NT2/D1 (cell line): ENCODE data around the gene ENO1.

Experiments used
- YY1 ChIP-seq: IDR thresholded peaks from 2 replicates; pipeline ENCODE4 v1.6.1; 2011; ENCODE audit not compliant: insufficient read length, insufficient read depth
- ZNF274 ChIP-seq: IDR thresholded peaks from 2 replicates; pipeline ENCODE4 v1.6.1; 2011; ENCODE audit warnings: mild to moderate bottlenecking, low read depth, low read length

DNA sequence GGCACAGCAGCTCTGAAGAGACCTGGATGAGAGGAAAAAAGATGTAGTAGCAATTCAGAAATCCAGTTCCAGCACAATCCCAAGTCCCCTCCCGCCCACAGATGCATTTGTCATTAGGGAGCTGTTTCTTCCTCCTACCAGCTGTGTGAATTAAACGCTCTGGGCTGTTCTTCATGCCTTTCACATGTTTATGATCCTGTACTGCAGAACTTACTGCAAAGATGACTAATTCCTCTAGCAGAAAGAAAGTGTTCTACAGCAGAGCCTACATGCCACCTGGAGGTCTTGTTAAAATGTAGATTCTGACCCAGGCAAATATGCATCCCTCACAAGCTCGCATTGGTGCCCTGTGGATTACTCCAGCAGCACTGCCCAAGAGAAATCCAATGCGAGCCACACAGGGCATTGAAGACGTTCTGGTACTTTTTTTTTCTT is 6.5 kb downstream of the ENO1 start:
- TF ChIP-seq YY1 (no peak), ZNF274 (no peak)
